NCI-H2227 (cell line): ENCODE data around the gene TTLL8.
"Not testable (repeated sequence)": the region's sequence is repeated elsewhere in the genome, so short reads cannot be mapped to it uniquely, and the experiment has no call there.

Experiments used
- DNase-seq: peaks from one replicate; lab custom pipeline; 2025; ENCODE audit not compliant: unreplicated experiment; lab: John Stamatoyannopoulos, UW

Gene TTLL8

GRCh38 chr22:50058061-50058905, at the start of gene TTLL8:
Gene TTLL8, minus strand, starts transcription at chr22:50058298.
- no peak for DNase-seq

GRCh38 chr22:50107529-50107928, 49.4 kb upstream of the TTLL8 start:
- no peak for DNase-seq

GRCh38 chr22:50105208-50106100, 47.4 kb upstream of the TTLL8 start:
- DNase-seq, result no peak

- no peak for DNase-seq
These were observed 46.0 kb upstream of the TTLL8 start for GRCh38 chr22:50104141-50104544.

DNA sequence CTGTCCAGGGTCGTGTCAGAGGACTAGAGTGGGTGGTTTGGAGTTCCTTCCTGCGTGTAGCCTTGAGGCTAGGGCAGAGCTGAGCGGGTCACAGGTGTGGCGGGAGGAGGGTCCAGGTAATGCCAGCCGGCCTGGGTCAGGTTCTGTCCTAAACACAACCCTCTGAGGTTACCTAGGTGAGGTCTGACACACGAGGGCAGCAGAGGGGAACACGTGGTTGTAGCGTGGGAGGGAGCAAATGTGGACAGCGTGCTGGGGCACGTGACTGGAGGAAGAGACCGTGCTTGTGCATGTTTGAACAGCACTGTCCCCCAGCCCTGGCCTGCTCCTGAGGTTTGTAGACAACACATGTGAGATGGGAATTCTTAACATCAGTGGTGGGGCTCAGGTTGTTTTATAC, 44.8 kb upstream of the TTLL8 start:
- DNase-seq, result no peak

DNA sequence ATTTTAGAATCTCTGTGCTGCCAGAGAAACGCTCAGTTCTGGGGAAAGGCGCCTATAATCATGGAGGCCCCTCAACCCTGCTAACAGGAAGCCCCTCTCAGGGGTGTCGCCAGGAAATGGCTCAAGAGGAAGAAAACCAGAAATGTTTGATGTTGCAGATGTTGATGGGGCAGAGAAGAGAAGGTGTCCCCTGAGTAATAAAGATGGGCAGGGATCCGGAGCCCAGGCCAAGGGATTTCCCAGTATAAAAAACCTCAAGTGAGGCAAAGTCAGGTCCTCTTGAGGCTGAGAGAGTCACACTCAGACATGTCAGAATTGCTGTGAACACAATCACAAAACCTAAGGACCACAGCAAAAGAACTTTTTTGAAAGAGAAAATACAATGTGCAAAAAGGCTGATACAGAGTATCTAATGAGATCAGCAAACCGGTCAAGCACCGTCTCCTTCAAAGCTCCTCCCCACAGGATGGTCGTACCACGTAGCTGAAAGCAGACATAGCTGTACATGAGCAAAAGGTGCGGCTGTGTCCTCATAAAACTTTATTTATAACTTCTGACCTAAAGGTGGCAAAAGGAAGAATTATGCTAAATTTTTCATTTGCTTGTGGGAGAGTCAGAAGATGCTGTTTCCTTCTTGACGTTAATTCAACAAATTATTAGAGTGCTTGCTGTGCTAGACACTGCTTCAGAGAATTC, 43.9 kb upstream of the TTLL8 start:
- no peak for DNase-seq

- no peak for DNase-seq
These were observed 40.0 kb upstream of the TTLL8 start for GRCh38 chr22:50098052-50098451.

- DNase-seq, result no peak
These were observed 34.2 kb upstream of the TTLL8 start for GRCh38 chr22:50092342-50092741.

- no peak for DNase-seq
These were observed 33.1 kb upstream of the TTLL8 start for GRCh38 chr22:50091092-50091768.

DNA sequence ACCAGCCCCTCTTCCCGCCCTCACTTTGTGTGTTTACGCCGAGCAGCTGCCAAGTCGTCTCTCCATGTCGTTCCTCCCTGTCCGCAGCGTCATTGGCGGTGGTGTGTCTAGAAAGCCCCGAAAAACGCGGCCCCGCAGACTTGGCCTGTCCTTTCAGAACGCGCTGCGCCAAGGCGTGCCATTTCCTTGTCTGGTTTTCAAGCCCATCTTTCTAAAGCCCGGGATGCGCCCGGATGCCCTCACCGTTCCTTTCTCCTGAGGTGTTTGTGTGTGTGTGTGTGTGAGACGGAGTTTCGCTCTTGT, 32.3 kb upstream of the TTLL8 start:
- no peak for DNase-seq

DNA sequence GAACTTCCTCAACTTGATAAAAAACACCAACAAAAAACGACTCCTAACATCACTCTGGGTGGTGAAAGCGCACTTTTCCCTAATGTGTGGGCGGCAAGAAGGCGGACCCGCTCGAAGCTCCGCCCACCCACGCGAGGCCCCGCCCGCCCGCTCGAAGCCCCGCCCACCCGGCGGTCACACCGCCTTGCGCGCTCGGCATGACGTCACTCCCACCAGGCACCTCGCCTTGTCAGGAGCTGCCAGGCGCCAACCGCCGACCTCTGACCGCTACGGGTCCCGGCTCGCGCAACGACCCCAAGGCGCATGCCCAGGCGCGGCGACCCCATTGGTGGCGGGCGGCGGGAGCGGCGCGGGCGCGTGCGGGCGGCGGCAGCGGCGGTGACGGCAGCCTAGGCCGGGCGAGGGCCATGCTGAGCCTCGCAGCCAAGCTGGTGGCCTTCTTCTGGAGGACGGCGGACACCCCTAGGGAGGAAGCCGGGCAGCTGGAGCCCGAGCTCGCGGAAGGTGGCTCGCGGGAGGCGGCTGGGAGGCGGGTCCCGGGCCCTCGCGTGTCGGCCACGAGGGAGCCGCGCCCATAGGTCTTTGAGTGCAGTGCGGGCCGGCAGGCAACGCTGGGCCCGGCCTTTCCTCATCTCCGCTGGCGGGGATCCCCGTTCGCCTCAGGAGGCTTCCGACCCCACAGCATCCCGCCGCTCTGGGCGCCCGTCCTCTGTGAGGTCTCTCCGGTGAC, 31.7 kb upstream of the TTLL8 start, which contains the start of gene MOV10L1:
Gene MOV10L1 (plus strand): TSS at position 325 of the 730 bp plus-strand sequence. CDS start 83 bp downstream, at position 408.
- DNase-seq, result no peak

GRCh38 chr22:50089231-50089630, 31.1 kb upstream of the TTLL8 start:
- DNase-seq, result no peak

GRCh38 chr22:50088096-50088495, 30.0 kb upstream of the TTLL8 start:
- DNase-seq, result no peak

GRCh38 chr22:50087646-50088045, 29.5 kb upstream of the TTLL8 start:
- no peak for DNase-seq

DNA sequence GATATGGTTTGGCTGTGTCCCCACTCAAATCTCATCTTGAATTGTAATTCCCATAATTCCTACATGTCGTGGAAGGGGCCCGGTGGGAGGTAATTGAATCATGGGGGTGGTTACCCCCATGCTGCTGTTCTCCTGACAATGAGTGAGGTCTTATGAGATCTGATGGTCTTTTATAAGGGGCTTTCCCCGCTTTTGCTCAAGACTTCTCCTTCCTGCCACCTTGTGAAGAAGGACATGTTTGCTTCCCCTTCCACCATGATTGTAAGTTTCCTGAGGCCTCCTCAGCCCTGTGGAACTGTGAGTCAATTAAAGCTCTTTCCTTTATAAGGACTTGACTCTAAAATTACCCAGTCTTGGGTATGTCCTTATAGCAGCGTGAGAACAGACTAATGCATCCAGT, 28.9 kb upstream of the TTLL8 start:
- not testable (repeated sequence) for DNase-seq

- no peak for DNase-seq
These were observed 28.4 kb upstream of the TTLL8 start for GRCh38 chr22:50086526-50086925.

- DNase-seq, result no peak
These were observed 27.3 kb upstream of the TTLL8 start, which contains the start of gene MLC1 for GRCh38 chr22:50085211-50085972. Gene MLC1, minus strand, starts transcription at chr22:50085426. Its CDS starts 524 bp downstream, at chr22:50084902.

DNA sequence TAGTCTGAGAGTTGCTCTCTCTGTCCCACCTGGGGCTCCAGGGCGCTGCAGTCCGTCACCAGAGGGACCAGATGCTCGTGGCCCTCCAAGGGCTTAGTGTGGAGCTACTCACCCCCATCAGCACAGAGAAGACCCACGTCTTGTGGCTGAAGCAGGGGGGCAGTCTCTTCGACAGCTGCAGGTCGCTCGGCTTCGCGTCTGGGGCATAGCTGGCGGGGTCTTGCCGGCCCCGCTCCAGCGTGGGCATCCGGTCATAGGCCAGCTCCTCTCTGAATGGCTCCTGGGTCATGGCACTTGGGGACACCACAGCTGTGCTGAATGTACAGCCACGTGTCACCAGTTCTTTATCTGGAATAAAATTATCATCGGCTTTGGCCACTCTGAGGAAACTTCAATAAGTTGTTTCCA, 26.5 kb upstream of the TTLL8 start:
- no peak for DNase-seq

DNA sequence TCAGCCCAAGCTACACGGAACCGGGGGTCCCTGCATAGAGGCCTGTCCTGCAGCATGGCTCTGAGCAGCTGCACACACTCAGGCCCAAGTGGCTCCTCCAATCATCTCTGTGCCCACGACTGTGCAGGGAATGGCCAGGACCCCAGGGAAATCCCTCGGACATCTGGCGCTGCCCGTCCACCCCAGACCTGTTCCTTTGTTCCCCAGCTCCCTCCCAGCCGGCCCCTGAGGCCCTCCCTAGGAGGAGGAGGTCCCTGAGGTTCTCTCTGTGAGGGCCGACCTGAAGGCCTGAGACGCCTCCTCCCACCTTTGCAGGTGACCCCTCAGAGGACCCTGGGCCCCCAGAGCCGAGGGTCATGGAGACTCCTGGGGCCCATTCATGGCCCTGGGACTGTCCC, 26.0 kb upstream of the TTLL8 start:
- no peak for DNase-seq
